Activated CD4-positive, CD25-positive, alpha-beta regulatory T cell (primary cell): ENCODE data around the gene GSTT2.

Source experiments
- DNase-seq, 4 experiments: peaks; one replicate each; lab custom pipeline; 2025; lab: John Stamatoyannopoulos, UW

Gene GSTT2

DNA sequence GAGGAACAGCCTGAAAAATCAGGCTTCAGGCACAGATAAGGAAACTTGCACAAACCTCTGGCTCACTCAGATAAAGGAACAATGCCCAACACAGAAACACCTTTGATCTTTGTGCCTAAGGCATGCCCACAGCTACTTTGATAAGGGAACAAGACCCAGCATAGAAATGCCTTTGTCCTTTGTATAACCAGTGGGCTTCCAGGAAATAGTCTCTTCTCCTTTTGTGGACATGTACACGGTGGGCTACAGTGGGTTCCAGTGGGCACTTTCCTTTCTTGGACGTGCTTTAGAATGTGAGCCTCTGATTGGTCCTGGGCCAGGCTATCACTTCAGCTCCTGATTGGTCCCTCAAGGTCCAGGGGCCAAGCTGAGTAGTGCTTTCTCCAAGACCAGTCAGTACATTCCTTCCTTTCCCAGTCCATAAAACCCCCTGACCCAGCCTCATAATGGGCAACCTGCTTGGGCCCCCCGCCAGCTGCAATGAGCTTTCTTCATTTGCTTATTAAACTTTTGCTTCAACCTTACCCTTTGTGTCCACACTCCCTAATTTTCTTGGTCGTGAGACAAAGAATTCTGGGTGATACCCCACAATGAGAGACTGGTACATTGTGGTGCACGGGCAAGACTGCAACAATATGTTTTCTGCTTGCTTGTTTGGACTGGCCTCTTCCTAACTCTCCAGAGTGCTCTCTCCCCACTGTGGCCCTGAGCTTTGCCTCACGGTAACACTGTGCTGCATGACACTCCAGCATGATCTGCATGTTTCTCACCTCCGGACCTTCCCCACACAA is 29.5 kb downstream of the GSTT2 start:
- no peak for DNase-seq

DNA sequence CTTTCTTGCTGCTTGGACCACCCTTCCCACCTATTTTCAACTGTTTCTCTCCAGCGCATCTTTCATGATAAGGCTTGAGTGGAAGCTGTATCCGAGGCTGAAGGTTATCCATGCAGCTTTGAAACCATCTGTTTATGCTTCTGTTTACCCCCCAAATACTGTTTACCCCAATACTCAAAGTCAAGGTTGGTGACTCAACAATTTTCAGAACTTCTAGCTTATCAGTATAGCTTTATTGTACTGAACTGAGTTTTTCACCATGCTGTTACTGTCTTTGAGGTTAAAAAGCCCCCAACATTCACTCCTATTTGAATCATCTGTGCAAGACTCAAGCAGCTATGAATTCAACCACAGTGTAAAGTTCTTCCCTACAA is 30.1 kb downstream of the GSTT2 start:
- no peak for DNase-seq

DNA sequence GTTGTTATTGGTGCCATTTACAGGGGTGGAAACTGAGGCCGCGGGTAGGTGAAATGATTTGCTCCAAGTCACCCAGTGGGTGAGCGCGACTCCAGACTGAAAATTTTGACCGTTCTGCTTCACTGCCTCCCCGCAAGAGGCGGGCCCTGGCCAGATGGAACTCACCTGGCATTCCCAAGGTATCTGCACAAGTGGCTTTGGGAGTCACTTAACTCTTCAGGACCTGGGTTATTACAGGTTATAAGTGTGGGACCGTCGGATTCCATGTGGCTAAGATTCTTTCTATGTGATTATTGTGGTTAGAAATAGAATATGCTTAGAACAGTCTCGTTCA is 31.8 kb downstream of the GSTT2 start:
- DNase-seq, result no peak

DNA sequence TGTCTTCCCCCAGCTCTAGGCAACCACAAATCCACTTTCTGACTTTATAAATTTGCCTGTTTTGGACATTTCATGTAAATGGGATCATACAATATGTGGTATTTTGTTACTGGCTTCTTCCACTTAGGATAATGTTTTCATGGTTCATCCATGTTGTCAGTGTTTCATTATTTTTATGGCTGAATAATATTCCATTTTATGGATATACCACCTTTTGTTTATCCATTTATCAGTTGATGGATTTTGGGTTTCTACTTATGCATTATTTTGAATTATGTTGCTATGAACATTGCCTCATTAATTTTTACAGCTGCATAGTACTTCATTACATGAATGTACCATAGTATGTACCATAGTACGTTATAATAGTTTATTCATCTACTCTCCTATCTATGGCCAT is 36.2 kb downstream of the GSTT2 start:
- no peak for DNase-seq

DNA sequence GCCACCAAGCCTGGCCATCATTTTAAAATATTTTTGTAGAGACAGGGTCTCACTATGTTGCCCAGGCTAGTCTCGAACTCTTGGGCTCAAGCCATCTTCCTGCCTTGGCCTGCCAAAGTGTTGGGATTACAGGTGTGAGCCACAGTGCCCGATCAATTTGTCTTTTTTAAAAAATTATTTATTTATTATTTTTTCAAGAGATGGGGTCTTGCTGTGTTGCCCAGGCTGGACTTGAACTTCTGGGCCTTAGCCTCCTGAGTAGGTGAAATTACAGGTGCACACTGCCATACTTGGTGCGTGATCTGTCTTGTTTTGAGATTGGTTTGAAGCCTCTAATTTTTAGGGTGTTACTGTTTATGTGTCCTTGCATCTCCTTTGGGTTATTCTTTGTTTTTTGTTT is 41.4 kb downstream of the GSTT2 start:
- no peak for DNase-seq

DNA sequence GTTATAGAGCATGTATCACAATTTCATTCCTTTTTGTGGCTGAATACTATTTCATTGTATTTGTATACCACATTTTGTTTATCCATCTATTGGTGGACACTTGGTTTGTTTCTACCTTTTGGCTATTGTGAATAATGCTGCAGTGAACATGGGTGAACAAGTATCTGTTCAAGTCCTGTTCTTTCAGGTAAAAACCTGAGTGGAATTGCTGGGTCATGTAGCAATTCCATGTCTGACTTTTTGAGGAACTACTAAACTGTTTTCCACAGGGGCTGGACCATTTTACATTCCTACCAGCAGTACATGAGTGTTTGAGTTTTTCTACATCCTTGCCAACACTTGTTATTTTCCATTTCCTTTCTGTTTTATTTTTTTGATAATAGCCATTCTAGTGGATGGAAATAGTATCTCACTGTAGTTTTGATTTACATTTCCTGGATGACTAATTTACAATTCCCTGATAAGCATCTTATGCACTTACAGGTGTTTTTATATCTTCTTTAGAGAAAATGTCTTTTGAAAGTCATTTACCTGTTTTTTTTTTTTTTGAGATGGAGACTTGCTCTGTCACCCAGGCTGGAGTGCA is 43.4 kb downstream of the GSTT2 start:
- no peak for DNase-seq

DNA sequence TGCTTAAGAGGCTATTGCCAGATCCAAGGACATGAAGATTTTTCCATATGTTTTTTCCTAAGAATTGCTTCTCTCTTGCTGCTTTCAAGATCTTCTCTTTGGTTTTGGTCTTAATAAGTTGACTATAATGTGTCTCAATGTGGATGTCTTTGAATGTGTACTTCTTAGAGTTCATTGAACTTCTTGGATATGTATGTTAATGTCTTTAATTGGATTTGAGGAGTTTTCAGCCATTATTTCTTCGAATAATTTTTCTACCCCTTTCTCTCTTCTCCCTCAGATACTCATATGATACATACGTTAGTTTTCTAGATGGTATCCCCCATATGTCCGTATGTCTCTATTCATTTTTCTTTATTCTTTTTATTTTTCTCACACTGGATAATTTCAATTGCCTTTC is 44.4 kb downstream of the GSTT2 start:
- DNase-seq, result no peak

DNA sequence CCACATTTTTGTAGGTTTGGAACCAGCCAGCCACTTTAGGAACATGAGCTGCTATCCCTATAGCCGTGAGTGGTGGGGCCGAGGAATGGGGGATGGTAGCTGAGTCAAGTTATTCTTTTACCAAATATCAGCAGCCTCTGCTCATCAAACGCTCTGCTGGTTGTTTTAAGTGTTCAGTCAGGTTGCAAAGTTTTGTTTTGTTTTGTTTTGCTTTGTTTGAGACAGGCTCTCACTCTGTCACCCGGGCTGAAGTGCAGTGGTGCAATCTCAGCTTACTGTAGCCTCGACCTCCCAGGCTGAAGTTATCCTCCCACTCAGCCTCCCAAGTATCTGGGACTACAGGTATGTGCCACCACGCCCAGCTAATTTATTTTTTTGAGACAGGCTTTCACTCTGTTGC is 45.5 kb downstream of the GSTT2 start:
- DNase-seq, result no peak

DNA sequence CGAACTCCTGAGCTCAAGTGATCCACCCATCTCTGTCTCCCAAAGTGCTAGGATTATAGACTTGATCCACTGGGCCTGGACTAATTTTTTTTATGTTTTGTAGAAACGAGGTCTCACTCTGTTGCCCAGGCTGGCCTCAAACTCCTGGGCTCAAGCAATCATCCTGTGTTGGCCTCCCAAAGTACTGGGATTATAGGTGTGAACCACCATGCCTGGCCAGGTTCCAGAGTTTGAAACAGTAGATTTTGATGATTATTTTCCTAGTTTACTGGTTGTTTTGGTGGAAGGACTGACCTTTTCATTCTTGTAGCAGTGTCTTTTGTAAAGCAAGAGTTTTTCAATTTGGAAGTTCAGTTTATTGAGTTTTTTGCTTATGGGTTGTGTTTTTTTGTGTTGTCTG is 46.1 kb downstream of the GSTT2 start:
- DNase-seq, result no peak

DNA sequence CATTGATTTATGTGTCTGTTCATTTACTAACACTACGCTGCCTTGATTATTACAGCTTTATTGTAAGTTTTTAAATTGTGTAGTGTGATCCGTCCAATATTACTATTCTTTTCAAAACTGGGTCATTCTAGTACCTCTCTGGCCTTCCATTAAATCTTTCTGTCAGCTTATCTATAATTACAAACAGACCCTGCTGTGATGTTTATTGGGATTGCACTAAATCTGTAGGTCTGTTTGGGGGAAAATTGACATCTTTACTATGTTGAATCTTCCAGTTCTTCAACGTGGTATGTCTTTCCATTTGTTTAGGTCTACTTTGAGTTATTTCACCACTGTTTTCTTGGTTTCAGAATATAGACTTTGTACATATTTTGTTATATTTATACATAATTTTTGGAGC is 46.8 kb downstream of the GSTT2 start:
- no peak for DNase-seq

DNA sequence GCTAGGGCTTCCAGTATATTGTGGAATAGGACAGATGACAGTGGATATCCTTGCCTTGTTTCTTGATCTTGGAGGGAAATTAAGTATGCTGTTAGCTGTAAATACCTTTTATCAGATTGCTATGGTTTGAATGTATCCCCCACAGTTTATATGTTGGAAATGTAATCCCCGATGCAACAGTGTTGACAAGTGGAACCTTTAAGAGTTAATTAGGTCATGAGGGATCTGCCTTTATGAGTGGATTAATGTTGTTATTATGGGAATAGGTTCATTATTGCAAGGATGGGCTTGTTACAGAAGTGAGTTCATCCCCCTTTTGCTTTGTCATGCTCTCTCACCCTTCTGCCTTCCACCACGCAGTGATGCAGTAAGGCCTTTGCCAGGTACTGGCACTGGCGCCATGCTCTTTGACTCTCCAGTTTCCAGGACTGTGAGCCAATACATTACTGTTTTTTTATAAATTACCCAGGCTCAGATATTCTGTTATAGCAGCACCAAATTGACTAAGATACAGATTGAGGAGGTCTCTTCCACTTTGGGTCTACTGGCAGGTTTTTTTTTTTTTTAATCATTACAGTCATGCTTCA is 47.5 kb downstream of the GSTT2 start:
- DNase-seq, result no peak

DNA sequence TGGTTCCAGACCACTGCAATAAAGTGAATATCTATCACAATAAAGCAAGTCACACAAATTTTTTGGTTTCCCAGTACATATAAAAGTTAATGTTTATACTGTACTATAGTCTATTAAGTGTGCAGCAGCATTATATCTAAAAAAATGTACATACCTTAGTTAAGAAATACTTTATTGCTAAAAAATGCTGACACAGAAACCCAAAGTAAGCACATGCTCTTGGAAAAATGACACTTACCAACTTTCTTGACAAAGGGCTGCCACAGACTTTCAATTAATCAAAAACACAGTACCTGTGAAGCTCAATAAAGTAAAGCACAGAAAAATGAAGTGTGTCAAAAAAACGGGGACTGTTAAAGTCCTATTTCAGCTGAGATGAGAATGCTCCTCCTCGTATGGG is 48.1 kb downstream of the GSTT2 start:
- no peak for DNase-seq

DNA sequence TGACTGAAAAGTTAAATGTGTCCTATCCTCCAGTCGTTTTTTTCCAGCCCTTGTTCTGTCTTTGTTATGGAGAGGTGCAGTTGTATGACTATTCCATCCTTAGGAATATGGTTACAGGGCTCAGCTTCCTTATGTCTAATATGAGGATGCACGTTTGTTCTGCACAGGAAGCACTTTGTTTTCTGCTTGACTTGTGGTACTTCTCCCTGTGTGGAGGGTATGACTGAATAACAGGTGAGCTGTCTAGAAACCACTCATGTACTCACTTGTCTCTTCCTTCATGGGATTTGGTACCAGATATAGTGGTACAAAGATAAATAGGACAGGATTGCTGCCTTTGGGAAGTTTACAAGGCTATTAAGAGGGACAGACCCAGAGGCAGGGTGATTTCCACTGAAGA is 48.6 kb downstream of the GSTT2 start:
- no peak for DNase-seq

DNA sequence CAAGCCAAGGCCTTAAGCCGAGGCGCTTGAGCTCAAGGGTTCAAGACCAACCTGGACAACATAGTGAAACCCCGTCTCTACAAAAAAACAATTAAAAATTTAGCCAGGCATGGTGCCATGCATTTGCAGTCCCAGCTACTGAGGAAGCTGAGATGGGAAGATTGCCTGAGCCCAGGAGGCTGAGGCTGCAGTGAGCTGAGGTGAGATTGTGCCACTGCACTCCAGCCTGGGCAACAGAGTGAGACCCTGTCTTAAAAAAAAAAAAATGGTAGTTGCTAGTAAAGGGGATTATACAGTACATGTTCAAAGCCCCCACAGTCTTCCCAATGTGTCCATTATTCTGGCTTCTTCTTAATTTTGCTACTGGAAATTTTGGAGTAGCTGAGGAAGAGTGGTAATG is 49.4 kb downstream of the GSTT2 start:
- DNase-seq, result no peak

DNA sequence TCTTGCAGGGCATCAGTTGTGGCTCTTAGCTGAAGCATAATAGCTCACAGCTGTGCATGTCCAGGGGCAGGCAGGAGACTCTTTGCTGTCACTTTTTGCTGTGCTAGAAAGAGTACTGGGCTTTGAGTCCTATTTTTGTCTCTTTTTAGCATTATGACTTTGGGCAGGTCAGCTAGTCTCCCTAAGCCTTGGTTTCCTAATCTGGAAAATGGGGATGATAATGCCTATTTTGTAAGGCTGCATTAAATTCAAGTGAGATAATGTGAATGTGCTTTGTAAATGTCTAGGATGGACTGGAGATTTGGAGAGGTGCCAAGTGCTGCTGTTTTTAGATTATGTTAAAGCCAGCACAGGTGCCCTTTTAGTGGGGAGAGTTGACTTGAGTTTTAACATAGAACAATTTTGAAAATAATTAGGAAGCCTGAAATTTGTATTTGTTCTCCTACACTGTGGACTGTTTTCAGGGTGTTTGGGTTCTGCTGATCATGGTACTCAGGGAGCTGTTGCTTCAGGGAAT is 50.3 kb downstream of the GSTT2 start:
- DNase-seq, result no peak
